CD4-positive, alpha-beta T cell (primary cell): ENCODE results near the gene ARHGAP42. TPM values are rescaled to one million over a fixed set of nuclear protein-coding genes. Genes with fewer than 3 reads are reported as not detected.

Experiments
- ATAC-seq: fragments of 200-7000 bp; cut with Tn5 transposase; one replicate; pipeline ENCODE4 v1.10.0; 2022; ENCODE audit warnings: mild to moderate bottlenecking; ENCODE audit not compliant: poor library complexity
- CTCF ChIA-PET: fragments of 350-600 bp; sonication (Branson Sonifier 250); formaldehyde crosslinking; loops from one replicate; lab custom pipeline; 2021; ENCODE audit warnings: antibody characterized with exemption, inconsistent platforms; lab: Charles Lee
- POLR2A ChIA-PET: fragments of 350-600 bp; sonication (Branson Sonifier 250); formaldehyde crosslinking; loops from one replicate; lab custom pipeline; 2021; ENCODE audit warnings: antibody characterized with exemption, inconsistent platforms; lab: Charles Lee
- DNase-seq, 14 experiments: peaks; one replicate each; pipeline ENCODE4 v3.0.0-alpha.2; 2013 to 2020; ENCODE audit warnings: mixed read lengths in 2 of 14
- H3K27ac ChIP-seq, 2 donors: one replicate each; pipeline versions ENCODE4 v1.5.1 to v1.7.0; 2013; ENCODE audit warnings: low read length in 2 of 2, low read depth in 1 of 2, mild to moderate bottlenecking in 1 of 2
- H3K27me3 ChIP-seq, 2 experiments: 1 replicate in 1 of 2; 2 replicates in 1 of 2; pipeline versions ENCODE4 v1.6.1 to v1.7.0; 2013; ENCODE audit warnings: low read length in 2 of 2, control low read depth in 1 of 2, mild to moderate bottlenecking in 1 of 2, moderate library complexity in 1 of 2; ENCODE audit not compliant: insufficient read depth in 2 of 2, control insufficient read depth in 1 of 2
- H3K36me3 ChIP-seq: one replicate; pipeline ENCODE4 v1.6.1; 2013; ENCODE audit warnings: low read length, control low read depth; ENCODE audit not compliant: insufficient read depth
- H3K4me1 ChIP-seq: one replicate; pipeline ENCODE4 v1.6.1; 2013; ENCODE audit warnings: low read length, control low read depth; ENCODE audit not compliant: insufficient read depth
- H3K4me3 ChIP-seq: one replicate; pipeline ENCODE4 v1.5.1; 2013; ENCODE audit warnings: mild to moderate bottlenecking, low read length, moderate library complexity
- H3K9me3 ChIP-seq, 2 experiments: 1 replicate in 1 of 2; 2 replicates in 1 of 2; pipeline versions ENCODE4 v1.6.1 to v1.7.0; 2013; ENCODE audit warnings: low read length in 2 of 2, mild to moderate bottlenecking in 2 of 2, control low read depth in 1 of 2, moderate library complexity in 1 of 2; ENCODE audit not compliant: control insufficient read depth in 1 of 2, insufficient read depth in 1 of 2
- H3K27ac Mint-ChIP-seq: one replicate; pipeline ENCODE4 v1.8.0; 2020; ENCODE audit warnings: mixed read lengths
- H3K27me3 Mint-ChIP-seq: one replicate; pipeline ENCODE4 v1.8.0; 2021; ENCODE audit warnings: mixed read lengths
- H3K36me3 Mint-ChIP-seq: one replicate; pipeline ENCODE4 v1.8.0; 2021; ENCODE audit warnings: low read depth, mixed read lengths
- H3K4me1 Mint-ChIP-seq: one replicate; pipeline ENCODE4 v1.8.0; 2021; ENCODE audit warnings: low read depth, mixed read lengths
- H3K4me3 Mint-ChIP-seq: one replicate; pipeline ENCODE4 v1.8.0; 2020; ENCODE audit warnings: mild to moderate bottlenecking, mixed read lengths
- H3K9me3 Mint-ChIP-seq: one replicate; pipeline ENCODE4 v1.8.0; 2020; ENCODE audit warnings: mixed read lengths
- intact Hi-C, 2 experiments: fragments of 100-400 bp; cut with DNase I in 1 of 2; cut with micrococcal nuclease in 1 of 2; formaldehyde crosslinking; loops; one replicate each; pipeline versions ENCODE4 v1.15.1 to v1.9.0; 2023 to 2025; cut with DNase I, micrococcal nuclease
- total RNA-seq, 174 experiments: library from RNA in 2 of 174; stranded (reverse) in 2 of 174; gene quantifications; one replicate each; pipeline ENCODE4 v1.2.3 and lab custom pipeline; 2021 to 2026
- TF ChIP-seq, protein P1 (sequence below): fragments of 200-600 bp; IDR thresholded peaks from one replicate; pipeline ENCODE4 v1.8.0; 2022; ENCODE audit warnings: antibody characterized with exemption, mild to moderate bottlenecking

The ARHGAP42 gene
- total RNA-seq, 2 experiments from 2014 or later, result not detected

DNA sequence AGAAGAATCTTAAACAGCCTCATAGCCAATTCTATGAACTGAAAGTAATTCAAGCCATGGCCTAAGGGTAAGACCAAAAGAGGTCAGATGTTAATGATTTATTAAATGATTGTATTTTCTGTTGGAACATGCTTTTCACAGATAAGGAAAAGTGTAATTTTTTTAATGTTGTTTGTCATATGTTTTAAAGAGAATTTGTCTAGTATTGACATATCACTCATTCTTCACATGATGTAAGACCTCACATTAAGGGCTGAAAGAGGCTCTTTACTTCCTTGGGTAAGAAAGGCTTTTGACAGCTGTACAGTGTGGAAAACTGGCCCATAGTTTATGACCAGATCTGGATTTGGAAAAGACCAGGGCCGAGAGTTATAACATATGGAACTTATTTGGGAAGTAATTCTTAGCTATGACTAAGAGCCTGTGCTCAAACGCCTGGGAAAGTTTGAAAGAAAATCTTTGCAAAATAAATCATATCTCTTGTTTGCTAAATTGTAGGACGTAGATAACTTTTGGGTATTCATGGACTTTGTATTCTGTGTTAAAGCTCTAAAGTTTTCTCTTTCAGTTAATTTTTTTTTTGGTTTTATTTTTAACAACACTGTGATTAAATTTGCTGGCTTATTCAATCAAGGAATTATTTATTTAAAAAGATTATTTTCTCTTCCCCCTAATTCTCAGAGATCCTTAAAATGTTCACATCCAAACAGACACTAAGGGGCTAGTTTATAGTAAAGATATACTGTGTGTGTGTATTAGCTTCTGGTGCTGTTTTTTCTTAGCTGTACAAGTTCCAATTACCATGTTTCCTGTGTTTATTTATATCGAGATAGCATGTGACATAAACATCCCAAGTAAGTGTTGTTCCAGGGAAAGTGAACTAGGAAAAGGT, 162.2 kb downstream of the ARHGAP42 start:
- Mint-ChIP-seq H3K4me3 (no peak overlapping the region), H3K27ac (no peak overlapping the region), H3K9me3 (peaks cover 3% of the 10 kb centered on the region), H3K36me3 (no peaks in the 10 kb centered on the region), H3K27me3 (no peaks in the 10 kb centered on the region), H3K4me1 (no peaks in the 10 kb centered on the region)
- Histone ChIP-seq H3K36me3 (no peaks in the 10 kb centered on the region), H3K4me3 (no peak overlapping the region), H3K27ac (no peak overlapping the region), H3K4me1 (no peaks in the 10 kb centered on the region), H3K27me3 (no peaks in the 10 kb centered on the region), H3K9me3 (no peaks in the 10 kb centered on the region)
- CTCF ChIA-PET, result no interaction called here
- POLR2A ChIA-PET, result no interaction called here
- ATAC-seq (no peak), DNase-seq (no peak)
- intact Hi-C loops, result no loop called here
- TF ChIP-seq, protein P1, sequence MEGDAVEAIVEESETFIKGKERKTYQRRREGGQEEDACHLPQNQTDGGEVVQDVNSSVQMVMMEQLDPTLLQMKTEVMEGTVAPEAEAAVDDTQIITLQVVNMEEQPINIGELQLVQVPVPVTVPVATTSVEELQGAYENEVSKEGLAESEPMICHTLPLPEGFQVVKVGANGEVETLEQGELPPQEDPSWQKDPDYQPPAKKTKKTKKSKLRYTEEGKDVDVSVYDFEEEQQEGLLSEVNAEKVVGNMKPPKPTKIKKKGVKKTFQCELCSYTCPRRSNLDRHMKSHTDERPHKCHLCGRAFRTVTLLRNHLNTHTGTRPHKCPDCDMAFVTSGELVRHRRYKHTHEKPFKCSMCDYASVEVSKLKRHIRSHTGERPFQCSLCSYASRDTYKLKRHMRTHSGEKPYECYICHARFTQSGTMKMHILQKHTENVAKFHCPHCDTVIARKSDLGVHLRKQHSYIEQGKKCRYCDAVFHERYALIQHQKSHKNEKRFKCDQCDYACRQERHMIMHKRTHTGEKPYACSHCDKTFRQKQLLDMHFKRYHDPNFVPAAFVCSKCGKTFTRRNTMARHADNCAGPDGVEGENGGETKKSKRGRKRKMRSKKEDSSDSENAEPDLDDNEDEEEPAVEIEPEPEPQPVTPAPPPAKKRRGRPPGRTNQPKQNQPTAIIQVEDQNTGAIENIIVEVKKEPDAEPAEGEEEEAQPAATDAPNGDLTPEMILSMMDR, result no peak

DNA sequence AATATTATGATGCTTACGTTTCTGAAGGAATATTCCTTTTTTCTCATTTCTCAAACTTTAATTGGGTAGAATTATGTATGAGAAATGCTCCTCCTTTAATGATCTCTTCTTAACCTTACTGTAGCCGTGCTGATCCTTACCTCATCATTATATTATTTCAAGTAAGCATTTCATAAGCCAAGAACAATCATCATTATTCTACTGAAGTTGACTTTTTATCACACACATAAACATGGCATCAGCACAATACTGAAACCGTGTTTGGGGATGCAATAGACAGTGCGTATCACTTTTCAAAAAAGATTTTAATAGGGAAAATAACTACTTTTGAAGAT, 162.8 kb downstream of the ARHGAP42 start:
- Histone ChIP-seq H3K27me3 (no peaks in the 10 kb centered on the region), H3K4me3 (no peak overlapping the region), H3K9me3 (no peaks in the 10 kb centered on the region), H3K27ac (no peak overlapping the region), H3K4me1 (no peaks in the 10 kb centered on the region), H3K36me3 (no peaks in the 10 kb centered on the region)
- TF ChIP-seq, protein P1, result no peak
- Mint-ChIP-seq H3K9me3 (peaks cover 3% of the 10 kb centered on the region), H3K36me3 (no peaks in the 10 kb centered on the region), H3K27me3 (no peaks in the 10 kb centered on the region), H3K4me1 (no peaks in the 10 kb centered on the region), H3K27ac (no peak overlapping the region), H3K4me3 (no peak overlapping the region)
- ChIA-PET CTCF (no interaction called here), POLR2A (no interaction called here)
- DNase-seq, result no peak
- intact Hi-C loops, result no loop called here
- ATAC-seq, result no peak

- no peaks in the 10 kb centered on the region for H3K36me3 ChIP-seq
- H3K36me3 Mint-ChIP-seq, result no peaks in the 10 kb centered on the region
Observed at GRCh38 chr11:100851147-100851546, 164.1 kb downstream of the ARHGAP42 start.

More at GRCh38 chr11:100851147-100851546, 164.1 kb downstream of the ARHGAP42 start:
- peaks cover 3% of the 10 kb centered on the region for H3K9me3 Mint-ChIP-seq
- Histone ChIP-seq H3K4me1 (no peaks in the 10 kb centered on the region), H3K27me3 (no peaks in the 10 kb centered on the region), H3K27ac (no peak overlapping the region), H3K4me3 (no peak overlapping the region), H3K9me3 (no peaks in the 10 kb centered on the region)
- H3K4me1 Mint-ChIP-seq, result no peaks in the 10 kb centered on the region
- intact Hi-C loops, result no loop called here
- H3K27ac Mint-ChIP-seq, result no peak overlapping the region
- CTCF ChIA-PET, result no interaction called here
- ATAC-seq (no peak), DNase-seq (no peak)
- no peak overlapping the region for H3K4me3 Mint-ChIP-seq
- POLR2A ChIA-PET, result no interaction called here
- TF ChIP-seq, protein P1, result no peak
- no peaks in the 10 kb centered on the region for H3K27me3 Mint-ChIP-seq
